PFSK-1 (cell line): Measurements from ENCODE around the gene SIAH2.

ENCODE experiments used
- POLR2AphosphoS5 ChIP-seq: IDR thresholded peaks from 2 replicates; pipeline ENCODE4 v1.6.1; 2012; ENCODE audit warnings: low read depth, mild to moderate bottlenecking, control low read depth, low read length, moderate library complexity
- SIN3A ChIP-seq: IDR thresholded peaks from 2 replicates; pipeline ENCODE4 v1.6.1; 2012; ENCODE audit warnings: mild to moderate bottlenecking, low read length, moderate library complexity, borderline replicate concordance; ENCODE audit not compliant: insufficient read depth
- TAF1 ChIP-seq: IDR thresholded peaks from 2 replicates; pipeline ENCODE4 v1.6.1; 2012; ENCODE audit warnings: low read length, control low read depth, borderline replicate concordance; ENCODE audit not compliant: insufficient read depth

- TF ChIP-seq SIN3A (no peak), POLR2AphosphoS5 (no peak), TAF1 (no peak)
Observed at GRCh38 chr3:150744919-150745211, 18.1 kb downstream of the SIAH2 start.
